ENCODE measurements around the gene PCOLCE2. TPM values are rescaled to one million over a fixed set of nuclear protein-coding genes. Genes with fewer than 3 reads are reported as not detected.

Gene PCOLCE2
- total RNA-seq, 1 experiment from 2014 or later: 14.6 TPM

GRCh38 chr3:142782616-142783015 is 106.3 kb downstream of the PCOLCE2 start:
- Histone ChIP-seq H3K36me3 (ENCODE audit: control insufficient read depth, insufficient read depth, low read length) (peaks cover 4% of the 10 kb centered on the region; the same call in 1 of the 2 replicates), H3K27ac (ENCODE audit: low read length) (no peak overlapping the region), H3K27me3 (ENCODE audit: control insufficient read depth, insufficient read depth, low read length) (no peaks in the 10 kb centered on the region), H3K4me1 (ENCODE audit: control insufficient read depth, insufficient read depth, low read length) (no peaks in the 10 kb centered on the region), H3K4me3 (ENCODE audit: low read depth in 2 of 2, low read length in 2 of 2) (no peak overlapping the region), H3K9me3 (ENCODE audit: control insufficient read depth, insufficient read depth, low read depth, low read length) (no peaks in the 10 kb centered on the region)
- POLR2A ChIA-PET: no interaction called here
- TF ChIP-seq CTCF (IDR thresholded peaks at IDR 0.05) (no peak), REST (IDR thresholded peaks at IDR 0.05; ENCODE audit: insufficient read depth in 1 of 2, low read depth in 2 of 2, low read length in 1 of 2) (no peak), TCF7L2 (IDR thresholded peaks at IDR 0.05; ENCODE audit: low read depth, low read length) (no peak), SIN3A (IDR thresholded peaks at IDR 0.05; ENCODE audit: borderline replicate concordance, insufficient read depth, low read depth, low read length) (no peak), POLR2AphosphoS5 (IDR thresholded peaks at IDR 0.05; ENCODE audit: low read depth, low read length) (no peak)
- ATAC-seq: no peak
- in situ Hi-C loops (cut with HindIII; ENCODE audit: low pct_unique_long_range_greater_than_20kb, low sequenced_read_pairs) (no loop called here), intact Hi-C loops (cut with micrococcal nuclease; ENCODE audit: unreplicated experiment) (no loop called here)
- CTCF ChIA-PET: no interaction called here
- no peak for DNase-seq (ENCODE audit: low read depth, low spot score)
- BruUV-seq (replicated peaks): no TSS peak

- Histone ChIP-seq H3K27ac (ENCODE audit: low read length) (no peak overlapping the region), H3K4me3 (ENCODE audit: low read depth in 2 of 2, low read length in 2 of 2) (no peak overlapping the region), H3K4me1 (ENCODE audit: control insufficient read depth, insufficient read depth, low read length) (no peaks in the 10 kb centered on the region), H3K9me3 (ENCODE audit: control insufficient read depth, insufficient read depth, low read depth, low read length) (no peaks in the 10 kb centered on the region), H3K27me3 (ENCODE audit: control insufficient read depth, insufficient read depth, low read length) (no peaks in the 10 kb centered on the region), H3K36me3 (ENCODE audit: control insufficient read depth, insufficient read depth, low read length) (no peaks in the 10 kb centered on the region)
- in situ Hi-C loops (cut with HindIII; ENCODE audit: low pct_unique_long_range_greater_than_20kb, low sequenced_read_pairs): no loop called here
- CTCF ChIA-PET: no interaction called here
- POLR2A ChIA-PET: no interaction called here
- DNase-seq (ENCODE audit: low read depth, low spot score) (no peak), ATAC-seq (no peak)
- no TSS peak for BruUV-seq (replicated peaks)
- TF ChIP-seq TCF7L2 (IDR thresholded peaks at IDR 0.05; ENCODE audit: low read depth, low read length) (no peak), CTCF (IDR thresholded peaks at IDR 0.05) (no peak), POLR2AphosphoS5 (IDR thresholded peaks at IDR 0.05; ENCODE audit: low read depth, low read length) (no peak), REST (IDR thresholded peaks at IDR 0.05; ENCODE audit: insufficient read depth in 1 of 2, low read depth in 2 of 2, low read length in 1 of 2) (no peak), SIN3A (IDR thresholded peaks at IDR 0.05; ENCODE audit: borderline replicate concordance, insufficient read depth, low read depth, low read length) (no peak)
- intact Hi-C loops (cut with micrococcal nuclease; ENCODE audit: unreplicated experiment): no loop called here
Measured at GRCh38 chr3:142779591-142779990, 109.3 kb downstream of the PCOLCE2 start.
